GM19025 (cell line): ENCODE data around the gene COL4A3.

Experiments
- ATAC-seq: cut with Tn5 transposase; IDR thresholded peaks from one replicate; pipeline ENCODE4 v1.9.1; 2021; ENCODE audit warnings: mild to moderate bottlenecking, low read depth, moderate library complexity; ENCODE audit not compliant: unreplicated experiment

The COL4A3 gene

GRCh38 chr2:227163998-227164762 is at the start of gene COL4A3, which contains the start of gene COL4A4:
TSS of gene COL4A3 (plus strand) at chr2:227164624. CDS start at chr2:227164727, 103 bp downstream.
TSS of gene COL4A4 (minus strand) at chr2:227164205. CDS start at chr2:227147483, 16,722 bp downstream.
- ATAC-seq, result peak; percentile 43

- ATAC-seq, result no peak
Observed at GRCh38 chr2:227115761-227116160, 48.7 kb upstream of the COL4A3 start.

- ATAC-seq, result no peak
Observed at GRCh38 chr2:227117027-227117426, 47.4 kb upstream of the COL4A3 start.

- no peak for ATAC-seq
Observed at GRCh38 chr2:227117852-227118251, 46.6 kb upstream of the COL4A3 start.

GRCh38 chr2:227118353-227118752 is 46.1 kb upstream of the COL4A3 start:
- no peak for ATAC-seq

- no peak for ATAC-seq
Observed at GRCh38 chr2:227123697-227124096, 40.7 kb upstream of the COL4A3 start.

GRCh38 chr2:227124811-227125210 is 39.6 kb upstream of the COL4A3 start:
- no peak for ATAC-seq

GRCh38 chr2:227125506-227125905 is 38.9 kb upstream of the COL4A3 start:
- no peak for ATAC-seq

- ATAC-seq, result no peak
Observed at GRCh38 chr2:227127201-227127600, 37.2 kb upstream of the COL4A3 start.

GRCh38 chr2:227130636-227131035 is 33.8 kb upstream of the COL4A3 start:
- no peak for ATAC-seq

- no peak for ATAC-seq
Observed at GRCh38 chr2:227132986-227133385, 31.4 kb upstream of the COL4A3 start.

- no peak for ATAC-seq
Observed at GRCh38 chr2:227134591-227134990, 29.8 kb upstream of the COL4A3 start.

- no peak for ATAC-seq
Observed at GRCh38 chr2:227141301-227141700, 23.1 kb upstream of the COL4A3 start.

GRCh38 chr2:227143895-227144294 is 20.5 kb upstream of the COL4A3 start:
- no peak for ATAC-seq

GRCh38 chr2:227146456-227146855 is 18.0 kb upstream of the COL4A3 start:
- ATAC-seq, result no peak

- ATAC-seq, result no peak
Observed at GRCh38 chr2:227147023-227147422, 17.4 kb upstream of the COL4A3 start.

GRCh38 chr2:227148106-227148505 is 16.3 kb upstream of the COL4A3 start:
- ATAC-seq, result no peak

GRCh38 chr2:227150222-227150936 is 14.0 kb upstream of the COL4A3 start:
- no peak for ATAC-seq

GRCh38 chr2:227152093-227152766 is 12.2 kb upstream of the COL4A3 start:
- no peak for ATAC-seq

GRCh38 chr2:227153307-227153706 is 11.1 kb upstream of the COL4A3 start:
- ATAC-seq, result no peak

- ATAC-seq, result no peak
Observed at GRCh38 chr2:227153758-227154486, 10.5 kb upstream of the COL4A3 start.
